ENCODE data around the gene SPATA2.

SPATA2 gene

DNA sequence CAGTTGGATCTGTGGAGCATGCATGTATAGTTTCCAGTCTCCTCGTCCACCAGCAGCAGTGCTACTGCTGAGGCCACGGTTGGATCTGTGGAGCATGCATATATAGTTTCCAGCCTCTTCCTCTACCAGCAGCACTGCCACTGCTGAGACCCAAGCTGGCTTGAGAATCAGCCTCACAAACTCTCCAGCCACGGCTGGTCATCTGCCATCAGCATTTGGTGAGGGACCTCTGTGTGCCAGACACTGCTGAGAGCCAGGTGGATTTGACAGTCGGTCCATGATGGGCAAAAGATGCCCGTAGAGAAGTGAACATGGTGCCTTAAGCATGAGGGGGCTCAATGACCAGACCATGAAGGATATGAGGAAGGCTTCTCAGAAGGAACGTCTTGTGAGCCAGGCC lies 56.3 kb downstream of the SPATA2 start:
- Histone ChIP-seq H3K4me2 (ENCODE audit: low read length) (no peak overlapping the region), H3K4me3 (ENCODE audit: low read depth, low read length, poor library complexity, severe bottlenecking) (no peak overlapping the region), H3K9me3 (ENCODE audit: low read length) (no peaks in the 10 kb centered on the region), H2AFZ (ENCODE audit: low read length) (no peak overlapping the region), H3F3A (ENCODE audit: insufficient read depth, low read length) (no peaks in the 10 kb centered on the region), H3K79me2 (ENCODE audit: insufficient read depth, low read length) (no peaks in the 10 kb centered on the region), H3K4me1 (ENCODE audit: insufficient read depth, low read length, severe bottlenecking) (peaks cover 3% of the 10 kb centered on the region), H3K9ac (ENCODE audit: low read length) (no peak overlapping the region), H3K36me3 (ENCODE audit: insufficient read depth, low read length) (peaks cover 71% of the 10 kb centered on the region; the same call in 1 of the 2 replicates), H3K27ac (ENCODE audit: low read depth, low read length, poor library complexity, severe bottlenecking) (no peak overlapping the region), H3K27me3 (ENCODE audit: insufficient read depth, low read length) (no peaks in the 10 kb centered on the region), H4K20me1 (ENCODE audit: insufficient read depth, low read length) (no peaks in the 10 kb centered on the region), H3K9me2 (ENCODE audit: low read depth, low read length) (no peaks in the 10 kb centered on the region)
- TF ChIP-seq, protein P1, sequence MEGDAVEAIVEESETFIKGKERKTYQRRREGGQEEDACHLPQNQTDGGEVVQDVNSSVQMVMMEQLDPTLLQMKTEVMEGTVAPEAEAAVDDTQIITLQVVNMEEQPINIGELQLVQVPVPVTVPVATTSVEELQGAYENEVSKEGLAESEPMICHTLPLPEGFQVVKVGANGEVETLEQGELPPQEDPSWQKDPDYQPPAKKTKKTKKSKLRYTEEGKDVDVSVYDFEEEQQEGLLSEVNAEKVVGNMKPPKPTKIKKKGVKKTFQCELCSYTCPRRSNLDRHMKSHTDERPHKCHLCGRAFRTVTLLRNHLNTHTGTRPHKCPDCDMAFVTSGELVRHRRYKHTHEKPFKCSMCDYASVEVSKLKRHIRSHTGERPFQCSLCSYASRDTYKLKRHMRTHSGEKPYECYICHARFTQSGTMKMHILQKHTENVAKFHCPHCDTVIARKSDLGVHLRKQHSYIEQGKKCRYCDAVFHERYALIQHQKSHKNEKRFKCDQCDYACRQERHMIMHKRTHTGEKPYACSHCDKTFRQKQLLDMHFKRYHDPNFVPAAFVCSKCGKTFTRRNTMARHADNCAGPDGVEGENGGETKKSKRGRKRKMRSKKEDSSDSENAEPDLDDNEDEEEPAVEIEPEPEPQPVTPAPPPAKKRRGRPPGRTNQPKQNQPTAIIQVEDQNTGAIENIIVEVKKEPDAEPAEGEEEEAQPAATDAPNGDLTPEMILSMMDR (IDR thresholded peaks at IDR 0.05; ENCODE audit: low read length), result no peak
- no peak for TF ChIP-seq EZH2 (IDR thresholded peaks at IDR 0.05; ENCODE audit: borderline replicate concordance, low read length)

DNA sequence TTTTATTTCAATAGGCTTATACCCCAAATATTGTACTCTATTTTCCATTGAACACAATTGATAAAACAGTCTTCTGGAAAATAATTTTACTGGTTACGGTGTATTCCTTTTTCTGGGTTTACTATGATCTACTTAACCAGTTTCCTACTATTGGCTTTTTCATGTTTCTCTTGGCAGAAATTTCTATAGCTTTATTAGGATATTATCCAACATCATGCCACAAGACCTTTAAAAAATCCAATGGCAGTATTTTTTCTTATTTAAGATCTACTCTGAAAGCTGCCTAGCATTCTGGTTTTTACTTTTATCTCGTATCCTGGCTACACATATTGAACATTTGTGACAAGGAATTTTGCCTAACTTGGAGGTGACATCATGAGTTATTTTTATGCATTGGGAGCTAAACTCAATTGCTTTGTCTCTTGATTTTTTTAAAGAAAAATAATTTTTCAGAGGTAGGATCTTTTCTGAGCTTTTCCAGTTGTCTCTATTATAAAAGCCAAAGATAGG lies 57.2 kb downstream of the SPATA2 start:
- H3K9me3 ChIP-seq (ENCODE audit: low read length), result no peaks in the 10 kb centered on the region
- no peaks in the 10 kb centered on the region for H4K20me1 ChIP-seq (ENCODE audit: insufficient read depth, low read length)
- no peaks in the 10 kb centered on the region for H3K27me3 ChIP-seq (ENCODE audit: insufficient read depth, low read length)
- no peak overlapping the region for H2AFZ ChIP-seq (ENCODE audit: low read length)
- H3F3A ChIP-seq (ENCODE audit: insufficient read depth, low read length), result no peaks in the 10 kb centered on the region
- no peaks in the 10 kb centered on the region for H3K9me2 ChIP-seq (ENCODE audit: low read depth, low read length)
- H3K9ac ChIP-seq (ENCODE audit: low read length), result no peak overlapping the region
- H3K79me2 ChIP-seq (ENCODE audit: insufficient read depth, low read length), result no peaks in the 10 kb centered on the region
- H3K27ac ChIP-seq (ENCODE audit: low read depth, low read length, poor library complexity, severe bottlenecking), result no peak overlapping the region
- H3K36me3 ChIP-seq (ENCODE audit: insufficient read depth, low read length), result peaks cover 68% of the 10 kb centered on the region; the same call in 1 of the 2 replicates
- no peak overlapping the region for H3K4me2 ChIP-seq (ENCODE audit: low read length)
- TF ChIP-seq EZH2 (IDR thresholded peaks at IDR 0.05; ENCODE audit: borderline replicate concordance, low read length), result no peak
- TF ChIP-seq, protein P1 (IDR thresholded peaks at IDR 0.05; ENCODE audit: low read length), result no peak
- no peak overlapping the region for H3K4me3 ChIP-seq (ENCODE audit: low read depth, low read length, poor library complexity, severe bottlenecking)
- H3K4me1 ChIP-seq (ENCODE audit: insufficient read depth, low read length, severe bottlenecking), result peaks cover 3% of the 10 kb centered on the region

DNA sequence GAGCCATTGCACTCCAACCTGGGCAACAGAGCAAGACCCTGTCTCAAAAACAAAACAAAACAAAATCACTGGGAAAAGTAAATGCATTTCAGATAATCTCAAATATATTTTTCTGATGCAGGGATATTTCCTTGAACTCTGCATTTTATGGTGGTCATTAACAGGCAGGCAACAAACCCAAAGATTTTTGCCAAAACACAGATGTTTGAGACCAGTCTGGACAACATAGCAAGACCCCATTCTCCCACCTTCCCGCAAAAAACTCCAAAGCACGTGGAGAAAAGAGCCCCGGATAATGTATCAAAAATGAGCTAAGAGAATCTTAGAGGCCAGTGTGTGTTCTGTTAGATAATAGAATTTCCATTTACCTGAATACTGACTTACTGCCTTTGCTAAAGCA lies 58.4 kb downstream of the SPATA2 start:
- H3K4me3 ChIP-seq (ENCODE audit: low read depth, low read length, poor library complexity, severe bottlenecking), result no peak overlapping the region
- H3K9me2 ChIP-seq (ENCODE audit: low read depth, low read length), result no peaks in the 10 kb centered on the region
- no peak overlapping the region for H3K9ac ChIP-seq (ENCODE audit: low read length)
- TF ChIP-seq EZH2 (IDR thresholded peaks at IDR 0.05; ENCODE audit: borderline replicate concordance, low read length), result no peak
- TF ChIP-seq, protein P1 (IDR thresholded peaks at IDR 0.05; ENCODE audit: low read length), result no peak
- H3F3A ChIP-seq (ENCODE audit: insufficient read depth, low read length), result no peaks in the 10 kb centered on the region
- peaks cover 11% of the 10 kb centered on the region for H3K4me1 ChIP-seq (ENCODE audit: insufficient read depth, low read length, severe bottlenecking)
- H2AFZ ChIP-seq (ENCODE audit: low read length), result no peak overlapping the region
- H4K20me1 ChIP-seq (ENCODE audit: insufficient read depth, low read length), result no peaks in the 10 kb centered on the region
- no peak overlapping the region for H3K27ac ChIP-seq (ENCODE audit: low read depth, low read length, poor library complexity, severe bottlenecking)
- H3K36me3 ChIP-seq (ENCODE audit: insufficient read depth, low read length), result peaks cover 76% of the 10 kb centered on the region; the same call in 1 of the 2 replicates
- no peaks in the 10 kb centered on the region for H3K9me3 ChIP-seq (ENCODE audit: low read length)
- no peaks in the 10 kb centered on the region for H3K79me2 ChIP-seq (ENCODE audit: insufficient read depth, low read length)
- no peak overlapping the region for H3K4me2 ChIP-seq (ENCODE audit: low read length)
- H3K27me3 ChIP-seq (ENCODE audit: insufficient read depth, low read length), result no peaks in the 10 kb centered on the region

Data from OCI-LY1 (cell line).